NOMO-1 treated with DMSO at 0.1 percent for 48 hours (cell line): ENCODE data around the gene GALNT2.
A peak's percentile ranks its signal among the peaks of the same experiment; 100 is the strongest.

Experiments
- DNase-seq: peaks from one replicate; lab custom pipeline; 2025; ENCODE audit not compliant: unreplicated experiment; lab: John Stamatoyannopoulos, UW

GALNT2 gene

GRCh38 chr1:230144010-230144614 is 77.1 kb downstream of the GALNT2 start:
- DNase-seq: no peak

- DNase-seq: no peak
These were observed 77.9 kb downstream of the GALNT2 start for GRCh38 chr1:230144758-230145504.

- DNase-seq: no peak
These were observed 78.5 kb downstream of the GALNT2 start for GRCh38 chr1:230145505-230145899.

- DNase-seq: peak; percentile 81
These were observed 79.0 kb downstream of the GALNT2 start for GRCh38 chr1:230145953-230146476.

GRCh38 chr1:230146709-230147108 is 79.7 kb downstream of the GALNT2 start:
- DNase-seq: no peak

GRCh38 chr1:230147253-230148125 is 80.5 kb downstream of the GALNT2 start:
- no peak for DNase-seq

GRCh38 chr1:230148126-230148652 is 81.2 kb downstream of the GALNT2 start:
- no peak for DNase-seq

- DNase-seq: peak; percentile 17
These were observed 81.9 kb downstream of the GALNT2 start for GRCh38 chr1:230148768-230149469.

GRCh38 chr1:230149751-230150584 is 82.9 kb downstream of the GALNT2 start:
- peak; percentile 85 for DNase-seq

GRCh38 chr1:230150615-230151014 is 83.6 kb downstream of the GALNT2 start:
- DNase-seq: no peak

- no peak for DNase-seq
These were observed 85.0 kb downstream of the GALNT2 start for GRCh38 chr1:230151924-230152468.

GRCh38 chr1:230152999-230153398 is 86.0 kb downstream of the GALNT2 start:
- DNase-seq: no peak

GRCh38 chr1:230153641-230154296 is 86.7 kb downstream of the GALNT2 start:
- DNase-seq: peak; percentile 96

- no peak for DNase-seq
These were observed 88.0 kb downstream of the GALNT2 start for GRCh38 chr1:230155021-230155420.

GRCh38 chr1:230156068-230156467 is 89.0 kb downstream of the GALNT2 start:
- no peak for DNase-seq

- no peak for DNase-seq
These were observed 89.5 kb downstream of the GALNT2 start for GRCh38 chr1:230156536-230156935.

GRCh38 chr1:230157420-230158390 is 90.7 kb downstream of the GALNT2 start:
- no peak for DNase-seq
